Progenitor cell of endocrine pancreas (in vitro differentiated cells): ENCODE results near the gene MAG. TPM values are rescaled to one million over a fixed set of nuclear protein-coding genes. Genes with fewer than 3 reads are reported as not detected.
"Not testable (repeated sequence)": the region's sequence is repeated elsewhere in the genome, so short reads cannot be mapped to it uniquely, and the experiment has no call there.

Experiments
- DNase-seq: peaks from one replicate; pipeline ENCODE4 v3.0.0; 2021; ENCODE audit warnings: low spot score; ENCODE audit not compliant: unreplicated experiment
- H3K27ac Mint-ChIP-seq: 2 replicates; pipeline ENCODE4 v1.8.0; 2021; ENCODE audit warnings: mild to moderate bottlenecking, moderate library complexity, mixed read lengths
- H3K27me3 Mint-ChIP-seq: 2 replicates; pipeline ENCODE4 v1.8.0; 2021; ENCODE audit warnings: mixed read lengths
- H3K36me3 Mint-ChIP-seq: 2 replicates; pipeline ENCODE4 v1.8.0; 2022; ENCODE audit warnings: mixed read lengths; ENCODE audit not compliant: insufficient read depth
- H3K4me1 Mint-ChIP-seq: 2 replicates; pipeline ENCODE4 v1.8.0; 2021; ENCODE audit warnings: low read depth, mixed read lengths
- H3K4me3 Mint-ChIP-seq: 2 replicates; pipeline ENCODE4 v1.8.0; 2021; ENCODE audit warnings: low read depth, mild to moderate bottlenecking, moderate library complexity, mixed read lengths
- H3K9me3 Mint-ChIP-seq: 2 replicates; pipeline ENCODE4 v1.8.0; 2021; ENCODE audit warnings: low read depth, mixed read lengths
- CTCF ChIP-seq: fragments of 200-600 bp; sonication (generic); IDR thresholded peaks from one replicate; pipeline ENCODE4 v1.5.0; 2021; ENCODE audit warnings: antibody characterized with exemption, mild to moderate bottlenecking; ENCODE audit not compliant: unreplicated experiment
- total RNA-seq: library from RNA; stranded (reverse); gene quantifications from 2 replicates; pipeline ENCODE4 v1.2.1, GENCODE V29; 2021

MAG gene
- total RNA-seq, 1 donor from 2014 or later = 1.4 TPM

- H3K27me3 Mint-ChIP-seq = peaks cover 14% of the 10 kb centered on the region
- no peak overlapping the region for H3K27ac Mint-ChIP-seq
- no peak overlapping the region for H3K4me3 Mint-ChIP-seq
- H3K4me1 Mint-ChIP-seq = peaks cover 2% of the 10 kb centered on the region
- H3K36me3 Mint-ChIP-seq = peaks cover 11% of the 10 kb centered on the region
- no peaks in the 10 kb centered on the region for H3K9me3 Mint-ChIP-seq
- DNase-seq = no peak
- no peak for TF ChIP-seq CTCF
Observed at GRCh38 chr19:35279985-35280821, 11.8 kb upstream of the MAG start.

DNA sequence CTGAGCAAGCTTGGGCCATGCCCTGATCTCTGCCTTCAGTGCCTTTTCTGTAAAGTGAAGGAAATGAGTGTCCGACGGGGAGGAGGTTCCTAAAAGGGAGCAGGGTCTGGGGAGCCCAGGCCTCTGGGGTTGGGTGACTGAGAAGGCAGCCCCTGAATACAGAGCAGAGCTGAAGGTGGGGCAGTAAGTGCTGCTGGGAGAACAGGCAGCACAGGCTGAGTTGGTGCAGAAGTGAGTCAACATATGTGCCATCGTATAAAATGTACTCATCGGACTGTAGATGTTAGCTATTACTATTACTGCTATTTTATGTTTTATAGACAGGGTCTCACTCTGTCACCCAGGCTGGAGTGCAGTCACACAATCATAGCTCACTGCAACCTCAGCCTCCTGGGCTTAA lies 10.7 kb upstream of the MAG start:
- Mint-ChIP-seq H3K4me3 (no peak overlapping the region), H3K36me3 (peaks cover 5% of the 10 kb centered on the region), H3K27me3 (peaks cover 14% of the 10 kb centered on the region), H3K27ac (no peak overlapping the region), H3K9me3 (no peaks in the 10 kb centered on the region), H3K4me1 (peaks cover 2% of the 10 kb centered on the region)
- DNase-seq = no peak
- TF ChIP-seq CTCF = no peak

DNA sequence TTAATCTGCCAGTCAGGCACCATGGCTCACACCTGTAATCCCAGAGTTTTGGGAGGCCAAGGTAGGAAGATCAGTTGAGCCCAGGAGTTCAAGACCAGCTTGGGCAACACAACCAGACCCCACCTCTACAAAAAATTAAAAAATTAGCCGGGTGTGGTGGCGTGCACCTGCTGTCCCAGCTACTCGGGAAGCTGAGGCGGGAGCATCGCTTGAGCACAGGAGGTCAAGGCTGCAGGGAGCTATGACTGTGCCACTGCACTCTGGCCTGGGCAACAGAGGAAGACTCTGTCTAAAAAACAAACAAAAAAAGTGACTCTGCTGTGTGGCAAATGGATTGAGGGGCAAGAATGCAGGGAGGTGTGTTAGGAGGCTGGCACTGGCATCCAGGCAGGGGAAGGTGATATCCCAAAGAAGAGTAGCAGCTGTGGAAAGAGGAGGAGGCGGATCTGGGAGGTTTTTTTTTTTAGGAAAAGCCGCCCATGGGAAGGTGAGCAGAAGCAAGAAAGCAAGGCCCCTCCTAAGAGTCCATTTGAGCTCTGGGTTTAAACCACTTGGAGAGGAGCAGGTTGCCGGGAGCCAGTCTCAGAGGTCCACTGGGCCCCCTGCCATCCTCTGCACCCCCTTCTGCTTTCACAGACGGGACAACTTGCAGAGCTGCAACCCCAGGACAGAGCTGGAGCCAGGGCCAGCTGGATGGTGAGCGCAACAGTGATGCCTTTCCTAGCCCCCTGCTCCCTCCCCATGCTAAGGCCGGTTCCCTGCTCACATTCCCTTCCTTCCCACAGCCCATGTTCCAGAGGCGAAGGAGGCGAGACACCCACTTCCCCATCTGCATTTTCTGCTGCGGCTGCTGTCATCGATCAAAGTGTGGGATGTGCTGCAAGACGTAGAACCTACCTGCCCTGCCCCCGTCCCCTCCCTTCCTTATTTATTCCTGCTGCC lies 7.5 kb upstream of the MAG start:
- Mint-ChIP-seq H3K4me1 (peaks cover 2% of the 10 kb centered on the region), H3K27ac (no peak overlapping the region), H3K27me3 (peaks cover 14% of the 10 kb centered on the region), H3K36me3 (peaks cover 1% of the 10 kb centered on the region), H3K9me3 (no peaks in the 10 kb centered on the region), H3K4me3 (no peak overlapping the region)
- no peak for DNase-seq
- TF ChIP-seq CTCF = no peak

GRCh38 chr19:35285095-35285449 lies 6.9 kb upstream of the MAG start:
- no peaks in the 10 kb centered on the region for H3K36me3 Mint-ChIP-seq
- H3K9me3 Mint-ChIP-seq = no peaks in the 10 kb centered on the region
- peaks cover 14% of the 10 kb centered on the region for H3K27me3 Mint-ChIP-seq
- no peak overlapping the region for H3K27ac Mint-ChIP-seq
- TF ChIP-seq CTCF = no peak
- no peak for DNase-seq
- no peak overlapping the region for H3K4me3 Mint-ChIP-seq
- H3K4me1 Mint-ChIP-seq = peaks cover 2% of the 10 kb centered on the region

- H3K27me3 Mint-ChIP-seq = peaks cover 14% of the 10 kb centered on the region
- not testable (repeated sequence) for H3K27ac Mint-ChIP-seq, H3K4me3 Mint-ChIP-seq, H3K36me3 Mint-ChIP-seq, DNase-seq, H3K9me3 Mint-ChIP-seq, H3K4me1 Mint-ChIP-seq
Observed at GRCh38 chr19:35285465-35285864, 6.5 kb upstream of the MAG start.

GRCh38 chr19:35286101-35286500 lies 5.9 kb upstream of the MAG start:
- not testable (repeated sequence) for DNase-seq, H3K4me1 Mint-ChIP-seq, H3K27ac Mint-ChIP-seq, H3K9me3 Mint-ChIP-seq, H3K4me3 Mint-ChIP-seq, H3K36me3 Mint-ChIP-seq
- H3K27me3 Mint-ChIP-seq = peaks cover 15% of the 10 kb centered on the region
